ENCODE data around the gene IDH3G.

- no peak for TF ChIP-seq CREB1 (IDR thresholded peaks at IDR 0.05; ENCODE audit: low read depth)
- TF ChIP-seq EP300 (IDR thresholded peaks at IDR 0.05; ENCODE audit: borderline replicate concordance) = no peak
- TF ChIP-seq TCF12 (IDR thresholded peaks at IDR 0.05; ENCODE audit: low read depth) = no peak
- TF ChIP-seq CEBPB (IDR thresholded peaks at IDR 0.05) = no peak
- TF ChIP-seq NFIC (IDR thresholded peaks at IDR 0.05) = no peak
- TF ChIP-seq TEAD4 (IDR thresholded peaks at IDR 0.05) = no peak
- TF ChIP-seq RAD21 (IDR thresholded peaks at IDR 0.05; ENCODE audit: low read depth) = no peak
- TF ChIP-seq MAX (IDR thresholded peaks at IDR 0.05) = no peak
- no peak for TF ChIP-seq EGR1 (IDR thresholded peaks at IDR 0.05)
- no peak for TF ChIP-seq YY1 (IDR thresholded peaks at IDR 0.05; ENCODE audit: low read depth)
- TF ChIP-seq REST (IDR thresholded peaks at IDR 0.05; ENCODE audit: low read depth) = no peak
- TF ChIP-seq TAF1 (IDR thresholded peaks at IDR 0.05; ENCODE audit: low read depth) = no peak
- TF ChIP-seq FOXM1 (IDR thresholded peaks at IDR 0.05; ENCODE audit: borderline replicate concordance, low read depth) = no peak
- TF ChIP-seq ZBTB7A (IDR thresholded peaks at IDR 0.05; ENCODE audit: low read depth) = no peak
Observed at GRCh38 chrX:153825042-153825441, 30.9 kb upstream of the IDH3G start.

All from Ishikawa (cell line).